PC-9 (cell line): Measurements from ENCODE around the gene SIGLECL1. TPM values are rescaled to one million over a fixed set of nuclear protein-coding genes. Genes with fewer than 3 reads are reported as not detected.

ENCODE experiments used
- Bru-seq: library from RNA; stranded (reverse); fragments of 400-500 nt; gene quantifications from one replicate; lab custom pipeline; 2021; lab: Mats Ljungman, UMichigan
- BruChase-seq, 2 experiments: library from RNA; stranded (reverse); fragments of 400-500 nt; gene quantifications; one replicate each; lab custom pipeline; 2021; lab: Mats Ljungman, UMichigan
- BruUV-seq: library from RNA; stranded (reverse); fragments of 400-500 nt; replicated peaks from 2 replicates; lab custom pipeline; 2021; lab: Mats Ljungman, UMichigan
- CTCF ChIA-PET: fragments of 300-600 bp; sonication (Branson Sonifier 250); formaldehyde crosslinking; loops from one replicate; lab custom pipeline; 2022; ENCODE audit warnings: antibody characterized with exemption; lab: Charles Lee
- POLR2A ChIA-PET: fragments of 300-600 bp; sonication (Branson Sonifier 250); formaldehyde crosslinking; loops from one replicate; lab custom pipeline; 2022; ENCODE audit warnings: antibody characterized with exemption; ENCODE audit not compliant: unreplicated experiment; lab: Charles Lee
- DNase-seq, 2 experiments: peaks; one replicate each; pipeline versions ENCODE4 v3.0.0 to v3.0.0-alpha.2; 2015 to 2022; ENCODE audit warnings: mixed read lengths in 1 of 2
- H2AFZ ChIP-seq: fragments of 200-600 bp; sonication (generic); 2 replicates; pipeline ENCODE4 v1.8.1; 2017; ENCODE audit warnings: antibody characterized with exemption
- H3F3A ChIP-seq: fragments of 200-600 bp; sonication (generic); 2 replicates; pipeline ENCODE4 v1.8.1; 2017; ENCODE audit warnings: antibody characterized with exemption, mild to moderate bottlenecking, low read depth; ENCODE audit not compliant: insufficient read depth
- H3K27ac ChIP-seq: fragments of 200-600 bp; sonication (generic); 2 replicates; pipeline ENCODE4 v1.6.1; 2016; ENCODE audit warnings: mixed run types
- H3K27me3 ChIP-seq: fragments of 200-600 bp; sonication (generic); 2 replicates; pipeline ENCODE4 v1.6.1; 2016; ENCODE audit warnings: low read depth, mixed run types; ENCODE audit not compliant: insufficient read depth
- H3K36me3 ChIP-seq: fragments of 200-600 bp; sonication (generic); 2 replicates; pipeline ENCODE4 v1.6.1; 2016; ENCODE audit warnings: low read depth, mixed run types
- H3K4me1 ChIP-seq: fragments of 200-600 bp; sonication (generic); replicated peaks from 2 replicates; pipeline ENCODE4 v1.6.1; 2016; ENCODE audit warnings: mixed run types; ENCODE audit not compliant: insufficient read depth
- H3K4me2 ChIP-seq: fragments of 200-600 bp; sonication (generic); 2 replicates; pipeline ENCODE4 v1.6.1; 2017; ENCODE audit warnings: mixed run types
- H3K4me3 ChIP-seq: fragments of 200-600 bp; sonication (generic); 2 replicates; pipeline ENCODE4 v1.6.1; 2016; ENCODE audit warnings: mixed run types
- H3K79me2 ChIP-seq: fragments of 200-600 bp; sonication (generic); 2 replicates; pipeline ENCODE4 v1.6.1; 2017; ENCODE audit warnings: low read depth, mixed run types
- H3K9me2 ChIP-seq: fragments of 200-600 bp; sonication (generic); 2 replicates; pipeline ENCODE4 v1.8.1; 2017; ENCODE audit warnings: mild to moderate bottlenecking; ENCODE audit not compliant: insufficient read depth
- H3K9me3 ChIP-seq: fragments of 200-600 bp; sonication (generic); 2 replicates; pipeline ENCODE4 v1.8.1; 2016; ENCODE audit warnings: low read depth; ENCODE audit not compliant: insufficient read depth
- H4K20me1 ChIP-seq: fragments of 200-600 bp; sonication (generic); 2 replicates; pipeline ENCODE4 v1.8.1; 2017; ENCODE audit not compliant: insufficient read depth
- CTCF ChIP-seq: fragments of 200-600 bp; sonication (generic); conservative IDR thresholded peaks from 2 replicates; pipeline ENCODE4 v1.6.1; 2017; ENCODE audit warnings: mixed run types, antibody characterized with exemption, mild to moderate bottlenecking, moderate library complexity
- EZH2 ChIP-seq: fragments of 200-600 bp; sonication (generic); IDR thresholded peaks from 2 replicates; pipeline ENCODE4 v1.8.0; 2017; ENCODE audit warnings: antibody characterized with exemption, low read depth
- intact Hi-C: fragments of 100-400 bp; cut with micrococcal nuclease; formaldehyde crosslinking; loops from one replicate; pipeline ENCODE4 v1.10.0; 2022; ENCODE audit not compliant: unreplicated experiment
- long read RNA-seq: library from polyadenylated mRNA; stranded (forward); transcript quantifications from one replicate; pipeline ENCODE4 v2.0.0, GENCODE V29; 2022
- total RNA-seq: library from RNA; stranded (reverse); gene quantifications from 2 replicates; pipeline ENCODE4 v1.2.3, GENCODE V29; 2021

The SIGLECL1 gene
- total RNA-seq (not detected in 2 replicates), Bru-seq, nascent RNA (not detected), BruChase-seq, experiment 1, labeled RNA remaining after a 2-hour chase (not detected), BruChase-seq, experiment 2, labeled RNA remaining after a 6-hour chase (not detected)
- long read RNA-seq: 0 reads

GRCh38 chr19:51250786-51251467 lies at the start of gene SIGLECL1:
Gene SIGLECL1, plus strand, starts transcription at chr19:51251080. Its CDS starts 12,993 bp downstream, at chr19:51264073.
- POLR2A ChIA-PET: no interaction called here
- H3K27me3 ChIP-seq: peaks cover 93% of the 10 kb centered on the region
- TF ChIP-seq CTCF (no peak), EZH2 (no peak)
- intact Hi-C loops: no loop called here
- no peaks in the 10 kb centered on the region for H3K79me2 ChIP-seq
- H3K36me3 ChIP-seq: no peaks in the 10 kb centered on the region
- H3F3A ChIP-seq: no peaks in the 10 kb centered on the region
- H3K4me2 ChIP-seq: no peak within 1 kb of the TSS
- H3K9me2 ChIP-seq: no peaks in the 10 kb centered on the region
- H4K20me1 ChIP-seq: no peaks in the 10 kb centered on the region
- no peak within 1 kb of the TSS for H3K27ac ChIP-seq
- H3K9me3 ChIP-seq: no peaks in the 10 kb centered on the region
- H2AFZ ChIP-seq: no peak within 1 kb of the TSS
- CTCF ChIA-PET: no interaction called here
- DNase-seq: no peak
- BruUV-seq: no TSS peak
- H3K4me3 ChIP-seq: no peak within 1 kb of the TSS
- no peaks in the 10 kb centered on the region for H3K4me1 ChIP-seq

GRCh38 chr19:51201712-51202111 lies 49.2 kb upstream of the SIGLECL1 start:
- H4K20me1 ChIP-seq: no peaks in the 10 kb centered on the region
- no peak overlapping the region for H3K4me2 ChIP-seq
- H3K4me1 ChIP-seq: no peaks in the 10 kb centered on the region
- H3K27me3 ChIP-seq: peaks cover 95% of the 10 kb centered on the region
- no peaks in the 10 kb centered on the region for H3K79me2 ChIP-seq
- POLR2A ChIA-PET: no interaction called here
- CTCF ChIA-PET: no interaction called here
- no TSS peak for BruUV-seq
- no peaks in the 10 kb centered on the region for H3F3A ChIP-seq
- no peaks in the 10 kb centered on the region for H3K9me3 ChIP-seq
- no peak for DNase-seq
- TF ChIP-seq EZH2: no peak
- TF ChIP-seq CTCF: no peak
- H3K4me3 ChIP-seq: no peak overlapping the region
- H3K27ac ChIP-seq: no peak overlapping the region
- H3K9me2 ChIP-seq: no peaks in the 10 kb centered on the region
- H2AFZ ChIP-seq: no peak overlapping the region
- H3K36me3 ChIP-seq: no peaks in the 10 kb centered on the region
- intact Hi-C loops: no loop called here

DNA sequence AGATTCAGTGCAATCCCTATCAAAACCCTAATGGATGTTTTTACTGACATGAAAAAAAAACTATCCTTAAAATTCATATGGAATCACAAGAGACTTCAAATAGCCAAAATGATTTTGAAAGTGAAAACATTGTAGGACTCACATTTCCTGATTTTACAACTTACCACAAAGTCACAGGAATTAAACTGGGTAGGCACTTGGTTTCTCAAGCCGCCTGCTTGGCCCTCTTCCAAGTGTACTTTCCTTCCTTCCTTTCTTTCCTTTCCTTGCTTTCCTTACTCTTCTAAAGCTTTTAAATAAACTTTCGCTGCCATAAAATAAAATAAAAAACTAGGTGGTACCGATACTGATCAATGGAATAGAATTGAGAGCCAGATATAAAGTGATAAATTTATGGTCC lies 47.0 kb upstream of the SIGLECL1 start:
- Histone ChIP-seq H3K79me2 (no peaks in the 10 kb centered on the region), H3K4me2 (no peak overlapping the region), H3K4me1 (no peaks in the 10 kb centered on the region), H3K27ac (no peak overlapping the region), H3K36me3 (no peaks in the 10 kb centered on the region), H3K27me3 (peaks cover 97% of the 10 kb centered on the region), H3K9me3 (no peaks in the 10 kb centered on the region), H3K4me3 (no peak overlapping the region), H2AFZ (no peak overlapping the region), H3K9me2 (no peaks in the 10 kb centered on the region), H4K20me1 (no peaks in the 10 kb centered on the region), H3F3A (no peaks in the 10 kb centered on the region)
- no peak for TF ChIP-seq EZH2
- no peak for TF ChIP-seq CTCF
- CTCF ChIA-PET: no interaction called here
- POLR2A ChIA-PET: no interaction called here
- no peak for DNase-seq
- intact Hi-C loops: no loop called here
- no TSS peak for BruUV-seq
